B cell (primary cell): Measurements from ENCODE around the gene PNPLA3.

Source experiments
- EZH2 ChIP-seq: IDR thresholded peaks from 2 replicates; pipeline ENCODE4 v1.6.1; 2012; ENCODE audit warnings: borderline replicate concordance, low read depth, mild to moderate bottlenecking, moderate library complexity, low read length; ENCODE audit not compliant: insufficient read depth, poor library complexity, severe bottlenecking
- TF ChIP-seq, protein P1 (sequence below): fragments of 200-600 bp; IDR thresholded peaks from one replicate; pipeline ENCODE4 v1.8.0; 2022; ENCODE audit warnings: antibody characterized with exemption, mild to moderate bottlenecking

- TF ChIP-seq, protein P1, sequence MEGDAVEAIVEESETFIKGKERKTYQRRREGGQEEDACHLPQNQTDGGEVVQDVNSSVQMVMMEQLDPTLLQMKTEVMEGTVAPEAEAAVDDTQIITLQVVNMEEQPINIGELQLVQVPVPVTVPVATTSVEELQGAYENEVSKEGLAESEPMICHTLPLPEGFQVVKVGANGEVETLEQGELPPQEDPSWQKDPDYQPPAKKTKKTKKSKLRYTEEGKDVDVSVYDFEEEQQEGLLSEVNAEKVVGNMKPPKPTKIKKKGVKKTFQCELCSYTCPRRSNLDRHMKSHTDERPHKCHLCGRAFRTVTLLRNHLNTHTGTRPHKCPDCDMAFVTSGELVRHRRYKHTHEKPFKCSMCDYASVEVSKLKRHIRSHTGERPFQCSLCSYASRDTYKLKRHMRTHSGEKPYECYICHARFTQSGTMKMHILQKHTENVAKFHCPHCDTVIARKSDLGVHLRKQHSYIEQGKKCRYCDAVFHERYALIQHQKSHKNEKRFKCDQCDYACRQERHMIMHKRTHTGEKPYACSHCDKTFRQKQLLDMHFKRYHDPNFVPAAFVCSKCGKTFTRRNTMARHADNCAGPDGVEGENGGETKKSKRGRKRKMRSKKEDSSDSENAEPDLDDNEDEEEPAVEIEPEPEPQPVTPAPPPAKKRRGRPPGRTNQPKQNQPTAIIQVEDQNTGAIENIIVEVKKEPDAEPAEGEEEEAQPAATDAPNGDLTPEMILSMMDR: no peak
- TF ChIP-seq EZH2: no peak
Observed at GRCh38 chr22:43901976-43902643, 21.5 kb upstream of the PNPLA3 start.
